Liver (tissue), 9 donors: ENCODE results near the gene SCYGR1. TPM values are rescaled to one million over a fixed set of nuclear protein-coding genes. Genes with fewer than 3 reads are reported as not detected.
A peak's percentile ranks its signal among the peaks of the same experiment; 100 is the strongest.

ENCODE experiments used
- DNase-seq: peaks from one replicate; pipeline ENCODE4 v3.0.0-alpha.2; 2017; ENCODE audit warnings: low spot score
- H3K27ac ChIP-seq, 2 donors: one replicate each; pipeline ENCODE4 v1.7.0; 2013; ENCODE audit warnings: inconsistent platforms in 2 of 2, low read length in 2 of 2, control low read depth in 1 of 2, low read depth in 1 of 2, mild to moderate bottlenecking in 1 of 2
- H3K27me3 ChIP-seq, 4 donors: one replicate each; pipeline versions ENCODE4 v1.6.1 to v1.7.0; 2013; ENCODE audit warnings: low read length in 3 of 4, inconsistent platforms in 1 of 4, mild to moderate bottlenecking in 1 of 4, moderate library complexity in 1 of 4; ENCODE audit not compliant: control insufficient read depth in 4 of 4, insufficient read depth in 4 of 4
- H3K36me3 ChIP-seq, 4 donors: one replicate each; pipeline versions ENCODE4 v1.6.1 to v1.7.0; 2013; ENCODE audit warnings: low read length in 3 of 4, mild to moderate bottlenecking in 3 of 4, low read depth in 1 of 4, moderate library complexity in 1 of 4; ENCODE audit not compliant: control insufficient read depth in 4 of 4, insufficient read depth in 3 of 4
- H3K4me1 ChIP-seq, 4 donors: one replicate each; pipeline versions ENCODE4 v1.6.1 to v1.7.0; 2013; ENCODE audit warnings: low read length in 3 of 4, mild to moderate bottlenecking in 3 of 4, moderate library complexity in 1 of 4; ENCODE audit not compliant: control insufficient read depth in 4 of 4, insufficient read depth in 4 of 4
- H3K4me3 ChIP-seq, 3 donors: one replicate each; pipeline versions ENCODE4 v1.6.1 to v1.7.0; 2013; ENCODE audit warnings: low read length in 3 of 3, control low read depth in 1 of 3, low read depth in 1 of 3, mild to moderate bottlenecking in 1 of 3
- H3K9ac ChIP-seq, 2 donors: one replicate each; pipeline ENCODE4 v1.7.0; 2013; ENCODE audit warnings: low read length in 2 of 2, mild to moderate bottlenecking in 2 of 2, moderate library complexity in 2 of 2, control low read depth in 1 of 2, low read depth in 1 of 2
- H3K9me3 ChIP-seq, 4 donors: one replicate each; pipeline versions ENCODE4 v1.6.1 to v1.7.0; 2013; ENCODE audit warnings: low read length in 3 of 4; ENCODE audit not compliant: control insufficient read depth in 4 of 4
- ATF3 ChIP-seq: IDR thresholded peaks from 2 replicates; pipeline ENCODE4 v1.6.1; 2016; ENCODE audit warnings: antibody characterized with exemption
- EGR1 ChIP-seq, 2 donors: IDR thresholded peaks; 2 replicates each; pipeline ENCODE4 v1.6.1; 2016 to 2018; ENCODE audit warnings: antibody characterized with exemption in 2 of 2, low read depth in 2 of 2
- FOXA2 ChIP-seq: IDR thresholded peaks from 2 replicates; pipeline ENCODE4 v1.6.1; 2016; ENCODE audit warnings: antibody characterized with exemption
- GABPA ChIP-seq, 2 donors: IDR thresholded peaks in 1 of 2; conservative IDR thresholded peaks in 1 of 2; 2 replicates each; pipeline ENCODE4 v1.6.1; 2016; ENCODE audit warnings: antibody characterized with exemption in 2 of 2, mild to moderate bottlenecking in 1 of 2, moderate library complexity in 1 of 2
- HNF4A ChIP-seq, 2 donors: conservative IDR thresholded peaks; 2 replicates each; pipeline ENCODE4 v1.6.1; 2016; ENCODE audit warnings: antibody characterized with exemption in 2 of 2, mild to moderate bottlenecking in 2 of 2
- JUND ChIP-seq, 2 donors: IDR thresholded peaks; 2 replicates each; pipeline ENCODE4 v1.6.1; 2016; ENCODE audit warnings: antibody characterized with exemption in 2 of 2
- RAD21 ChIP-seq, 2 donors: IDR thresholded peaks; 2 replicates each; pipeline ENCODE4 v1.6.1; 2016; ENCODE audit warnings: antibody characterized with exemption in 2 of 2, mild to moderate bottlenecking in 2 of 2
- RXRA ChIP-seq, 2 donors: IDR thresholded peaks; 2 replicates each; pipeline ENCODE4 v1.6.1; 2017 to 2018; ENCODE audit warnings: antibody characterized with exemption in 2 of 2, mild to moderate bottlenecking in 1 of 2
- SP1 ChIP-seq: IDR thresholded peaks from 2 replicates; pipeline ENCODE4 v1.6.1; 2018; ENCODE audit warnings: antibody characterized with exemption, mild to moderate bottlenecking
- TAF1 ChIP-seq: conservative IDR thresholded peaks from 2 replicates; pipeline ENCODE4 v1.6.1; 2016; ENCODE audit warnings: antibody characterized with exemption, mild to moderate bottlenecking
- YY1 ChIP-seq: IDR thresholded peaks from 2 replicates; pipeline ENCODE4 v1.6.1; 2016; ENCODE audit warnings: antibody characterized with exemption, mild to moderate bottlenecking
- WGBS: extraction: QIAGEN DNeasy Blood & Tissue Kit; methylation state at CpG from one replicate; pipeline ENCODE4 v1.1.7; 2013; 5-methylcytosine and 5-hydroxymethylcytosine counted together
- polyA plus RNA-seq, 2 donors: library from polyadenylated mRNA; stranded (reverse) in 1 of 2; unstranded in 1 of 2; fragments of 200-250 nt in 1 of 2; fragments of >200 nt in 1 of 2; fragmentation: Nextera tagmentation in 1 of 2; extraction: Ambion mirVana in 1 of 2; gene quantifications; one replicate each; pipeline versions ENCODE4 v1.2.1 to v1.2.3, GENCODE V29; 2013 to 2015
- total RNA-seq, 2 donors: library from RNA; depleted of rRNA; stranded (reverse); fragments of >200 nt; gene quantifications; one replicate each; pipeline ENCODE4 v1.2.3, GENCODE V29; 2014
- TF ChIP-seq, protein P1 (sequence below): IDR thresholded peaks from 2 replicates; pipeline ENCODE4 v1.6.1; 2016; ENCODE audit warnings: antibody characterized with exemption
- TF ChIP-seq, protein P2 (sequence below): IDR thresholded peaks from 2 replicates; pipeline ENCODE4 v1.6.1; 2016; ENCODE audit warnings: antibody characterized with exemption, mild to moderate bottlenecking
- TF ChIP-seq, protein P3 (sequence below): IDR thresholded peaks from 2 replicates; pipeline ENCODE4 v1.6.1; 2016; ENCODE audit warnings: antibody characterized with exemption
- donor health status: healthy.
- donor health status: healthy.
- donor health status: healthy.
- donor health status: healthy.
- donor health status: healthy.

Gene SCYGR1
- total and polyA plus RNA-seq, 4 donors, result not detected

- no peak for TF ChIP-seq FOXA2
- Histone ChIP-seq H3K36me3 (peaks cover 0 to 17% (median 4%) of the 10 kb centered on the region in 4 donors), H3K9ac (no peak overlapping the region), H3K4me1 (peaks cover 0 to 14% (median 5%) of the 10 kb centered on the region in 4 donors), H3K27me3 (no peaks in the 10 kb centered on the region), H3K27ac (no peak overlapping the region), H3K9me3 (no peaks in the 10 kb centered on the region), H3K4me3 (no peak overlapping the region)
- WGBS, result 80% methylated on average over 6 of the region's 6 CpGs
- DNase-seq, result no peak
Observed at GRCh38 chr2:227340106-227340505, 47.6 kb downstream of the SCYGR1 start.

GRCh38 chr2:227339098-227339599 lies 48.6 kb downstream of the SCYGR1 start:
- DNase-seq, result no peak
- no peaks in the 10 kb centered on the region for H3K27me3 ChIP-seq
- H3K27ac ChIP-seq, result no peak overlapping the region
- H3K9me3 ChIP-seq, result no peaks in the 10 kb centered on the region
- WGBS, result 37% methylated on average over 2 of the region's 2 CpGs
- H3K4me1 ChIP-seq, result peaks cover 0 to 14% (median 5%) of the 10 kb centered on the region in 4 donors
- H3K4me3 ChIP-seq, result no peak overlapping the region
- TF ChIP-seq TAF1 (no peak), ATF3 (no peak), EGR1 (IDR thresholded peaks at IDR 0.05; ENCODE audit: low read depth in 2 of 2) (no peak), JUND (IDR thresholded peaks at IDR 0.05) (no peak), FOXA2 (peak; percentile 21), RAD21 (IDR thresholded peaks at IDR 0.05) (no peak), HNF4A (conservative IDR thresholded peaks at IDR 0.05) (peak in 1 of 2 donors; percentile 23), RXRA (IDR thresholded peaks at IDR 0.05) (peak in 1 of 2 donors; percentile 4), SP1 (peak; percentile 22), GABPA (IDR thresholded peaks at IDR 0.05 in 1 of 2, conservative IDR thresholded peaks at IDR 0.05 in 1 of 2) (no peak), YY1 (peak; percentile 49)
- TF ChIP-seq, protein P1, sequence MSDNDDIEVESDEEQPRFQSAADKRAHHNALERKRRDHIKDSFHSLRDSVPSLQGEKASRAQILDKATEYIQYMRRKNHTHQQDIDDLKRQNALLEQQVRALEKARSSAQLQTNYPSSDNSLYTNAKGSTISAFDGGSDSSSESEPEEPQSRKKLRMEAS, result no peak
- TF ChIP-seq, protein P2, sequence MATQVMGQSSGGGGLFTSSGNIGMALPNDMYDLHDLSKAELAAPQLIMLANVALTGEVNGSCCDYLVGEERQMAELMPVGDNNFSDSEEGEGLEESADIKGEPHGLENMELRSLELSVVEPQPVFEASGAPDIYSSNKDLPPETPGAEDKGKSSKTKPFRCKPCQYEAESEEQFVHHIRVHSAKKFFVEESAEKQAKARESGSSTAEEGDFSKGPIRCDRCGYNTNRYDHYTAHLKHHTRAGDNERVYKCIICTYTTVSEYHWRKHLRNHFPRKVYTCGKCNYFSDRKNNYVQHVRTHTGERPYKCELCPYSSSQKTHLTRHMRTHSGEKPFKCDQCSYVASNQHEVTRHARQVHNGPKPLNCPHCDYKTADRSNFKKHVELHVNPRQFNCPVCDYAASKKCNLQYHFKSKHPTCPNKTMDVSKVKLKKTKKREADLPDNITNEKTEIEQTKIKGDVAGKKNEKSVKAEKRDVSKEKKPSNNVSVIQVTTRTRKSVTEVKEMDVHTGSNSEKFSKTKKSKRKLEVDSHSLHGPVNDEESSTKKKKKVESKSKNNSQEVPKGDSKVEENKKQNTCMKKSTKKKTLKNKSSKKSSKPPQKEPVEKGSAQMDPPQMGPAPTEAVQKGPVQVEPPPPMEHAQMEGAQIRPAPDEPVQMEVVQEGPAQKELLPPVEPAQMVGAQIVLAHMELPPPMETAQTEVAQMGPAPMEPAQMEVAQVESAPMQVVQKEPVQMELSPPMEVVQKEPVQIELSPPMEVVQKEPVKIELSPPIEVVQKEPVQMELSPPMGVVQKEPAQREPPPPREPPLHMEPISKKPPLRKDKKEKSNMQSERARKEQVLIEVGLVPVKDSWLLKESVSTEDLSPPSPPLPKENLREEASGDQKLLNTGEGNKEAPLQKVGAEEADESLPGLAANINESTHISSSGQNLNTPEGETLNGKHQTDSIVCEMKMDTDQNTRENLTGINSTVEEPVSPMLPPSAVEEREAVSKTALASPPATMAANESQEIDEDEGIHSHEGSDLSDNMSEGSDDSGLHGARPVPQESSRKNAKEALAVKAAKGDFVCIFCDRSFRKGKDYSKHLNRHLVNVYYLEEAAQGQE, result no peak
- TF ChIP-seq, protein P3, sequence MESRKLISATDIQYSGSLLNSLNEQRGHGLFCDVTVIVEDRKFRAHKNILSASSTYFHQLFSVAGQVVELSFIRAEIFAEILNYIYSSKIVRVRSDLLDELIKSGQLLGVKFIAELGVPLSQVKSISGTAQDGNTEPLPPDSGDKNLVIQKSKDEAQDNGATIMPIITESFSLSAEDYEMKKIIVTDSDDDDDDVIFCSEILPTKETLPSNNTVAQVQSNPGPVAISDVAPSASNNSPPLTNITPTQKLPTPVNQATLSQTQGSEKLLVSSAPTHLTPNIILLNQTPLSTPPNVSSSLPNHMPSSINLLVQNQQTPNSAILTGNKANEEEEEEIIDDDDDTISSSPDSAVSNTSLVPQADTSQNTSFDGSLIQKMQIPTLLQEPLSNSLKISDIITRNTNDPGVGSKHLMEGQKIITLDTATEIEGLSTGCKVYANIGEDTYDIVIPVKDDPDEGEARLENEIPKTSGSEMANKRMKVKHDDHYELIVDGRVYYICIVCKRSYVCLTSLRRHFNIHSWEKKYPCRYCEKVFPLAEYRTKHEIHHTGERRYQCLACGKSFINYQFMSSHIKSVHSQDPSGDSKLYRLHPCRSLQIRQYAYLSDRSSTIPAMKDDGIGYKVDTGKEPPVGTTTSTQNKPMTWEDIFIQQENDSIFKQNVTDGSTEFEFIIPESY, result no peak
- H3K36me3 ChIP-seq, result peaks cover 2 to 18% (median 6%) of the 10 kb centered on the region in 4 donors
- no peak overlapping the region for H3K9ac ChIP-seq

Other genes with a start within 250 kb of the SCYGR1 start
- gene COL4A4, start 223.7 kb downstream of the SCYGR1 start, total RNA-seq, result 1 to 10 TPM in 1 of 2 donors, under 1 TPM in 1; 0.14 to 3.8 TPM
- under 1 TPM; 0.80 to 0.85 TPM for gene COL4A4, start 223.7 kb downstream of the SCYGR1 start, polyA plus RNA-seq
- 1 to 10 TPM in 1 of 2 donors, under 1 TPM in 1; 0.05 to 2.3 TPM for gene COL4A3, start 223.3 kb downstream of the SCYGR1 start, total RNA-seq
- under 1 TPM; 0.24 to 0.46 TPM for gene COL4A3, start 223.3 kb downstream of the SCYGR1 start, polyA plus RNA-seq
- 10 to 100 TPM; 31.7 to 34.6 TPM for gene MFF, start 62.7 kb downstream of the SCYGR1 start, total RNA-seq
- gene MFF, start 62.7 kb downstream of the SCYGR1 start, polyA plus RNA-seq, result 10 to 100 TPM; 28.9 to 40.8 TPM
- not detected for gene TM4SF20, start 8.6 kb downstream of the SCYGR1 start, total RNA-seq
- gene TM4SF20, start 8.6 kb downstream of the SCYGR1 start, polyA plus RNA-seq, result not detected
- 10 to 100 TPM; 23.0 to 49.7 TPM for gene AGFG1, start 84.2 kb upstream of the SCYGR1 start, total RNA-seq
- gene AGFG1, start 84.2 kb upstream of the SCYGR1 start, polyA plus RNA-seq, result 10 to 100 TPM in 1 of 2 donors, 1 to 10 TPM in 1; 8.5 to 24.3 TPM
- not detected for gene SCYGR2, start 210.9 kb upstream of the SCYGR1 start, total RNA-seq
- gene SCYGR2, start 210.9 kb upstream of the SCYGR1 start, polyA plus RNA-seq, result not detected
- gene SCYGR3, start 226.9 kb upstream of the SCYGR1 start, total RNA-seq, result not detected
- gene SCYGR3, start 226.9 kb upstream of the SCYGR1 start, polyA plus RNA-seq, result not detected
- not detected for gene SCYGR4, start 229.5 kb upstream of the SCYGR1 start, total RNA-seq
- not detected for gene SCYGR4, start 229.5 kb upstream of the SCYGR1 start, polyA plus RNA-seq